ENCODE results near the gene SULF2. TPM values are rescaled to one million over a fixed set of nuclear protein-coding genes. Genes with fewer than 3 reads are reported as not detected.

Gene SULF2
- total RNA-seq, 4 donors from 2014 or later, result 31.5 to 182 (median 94.4) TPM

DNA sequence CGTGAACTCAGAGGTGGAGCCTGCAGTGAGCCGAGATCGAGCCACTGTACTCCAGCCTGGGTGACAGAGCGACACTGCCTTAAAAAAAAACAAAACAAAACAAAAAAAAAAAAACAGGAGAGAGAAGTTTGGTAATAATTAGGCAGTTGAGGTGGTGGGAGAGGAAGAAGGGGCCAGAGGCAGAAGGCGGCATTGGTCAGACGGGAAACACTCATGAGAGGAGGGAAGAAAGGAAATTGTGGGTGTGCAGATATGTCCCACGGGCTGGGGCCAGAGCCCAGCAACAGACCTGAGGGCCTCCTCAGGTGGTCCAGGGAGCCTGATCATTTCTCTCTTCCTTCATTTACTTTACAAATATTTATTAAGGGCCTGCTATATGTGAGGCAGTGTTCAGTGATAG, 20.0 kb downstream of the SULF2 start:
- Histone ChIP-seq H3K4me1 (peaks cover 0 to 44% (median 9%) of the 10 kb centered on the region in 3 donors), H3K9me3 (no peaks in the 10 kb centered on the region), H3K4me3 (no peak overlapping the region), H3K36me3 (peaks cover 0 to 60% (median 0%) of the 10 kb centered on the region in 3 donors), H3K27me3 (no peaks in the 10 kb centered on the region), H3K27ac (no peak overlapping the region)
- no peak for DNase-seq
- TF ChIP-seq, protein P1, sequence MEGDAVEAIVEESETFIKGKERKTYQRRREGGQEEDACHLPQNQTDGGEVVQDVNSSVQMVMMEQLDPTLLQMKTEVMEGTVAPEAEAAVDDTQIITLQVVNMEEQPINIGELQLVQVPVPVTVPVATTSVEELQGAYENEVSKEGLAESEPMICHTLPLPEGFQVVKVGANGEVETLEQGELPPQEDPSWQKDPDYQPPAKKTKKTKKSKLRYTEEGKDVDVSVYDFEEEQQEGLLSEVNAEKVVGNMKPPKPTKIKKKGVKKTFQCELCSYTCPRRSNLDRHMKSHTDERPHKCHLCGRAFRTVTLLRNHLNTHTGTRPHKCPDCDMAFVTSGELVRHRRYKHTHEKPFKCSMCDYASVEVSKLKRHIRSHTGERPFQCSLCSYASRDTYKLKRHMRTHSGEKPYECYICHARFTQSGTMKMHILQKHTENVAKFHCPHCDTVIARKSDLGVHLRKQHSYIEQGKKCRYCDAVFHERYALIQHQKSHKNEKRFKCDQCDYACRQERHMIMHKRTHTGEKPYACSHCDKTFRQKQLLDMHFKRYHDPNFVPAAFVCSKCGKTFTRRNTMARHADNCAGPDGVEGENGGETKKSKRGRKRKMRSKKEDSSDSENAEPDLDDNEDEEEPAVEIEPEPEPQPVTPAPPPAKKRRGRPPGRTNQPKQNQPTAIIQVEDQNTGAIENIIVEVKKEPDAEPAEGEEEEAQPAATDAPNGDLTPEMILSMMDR (IDR thresholded peaks at IDR 0.05), result no peak
- TF ChIP-seq POLR2A (IDR thresholded peaks at IDR 0.05), result no peak
- WGBS, 2 donors, result 66 to 67% methylated on average over 4 to 7 of the region's 7 CpGs
- intact Hi-C loops (cut with DNase I), result no loop called here

DNA sequence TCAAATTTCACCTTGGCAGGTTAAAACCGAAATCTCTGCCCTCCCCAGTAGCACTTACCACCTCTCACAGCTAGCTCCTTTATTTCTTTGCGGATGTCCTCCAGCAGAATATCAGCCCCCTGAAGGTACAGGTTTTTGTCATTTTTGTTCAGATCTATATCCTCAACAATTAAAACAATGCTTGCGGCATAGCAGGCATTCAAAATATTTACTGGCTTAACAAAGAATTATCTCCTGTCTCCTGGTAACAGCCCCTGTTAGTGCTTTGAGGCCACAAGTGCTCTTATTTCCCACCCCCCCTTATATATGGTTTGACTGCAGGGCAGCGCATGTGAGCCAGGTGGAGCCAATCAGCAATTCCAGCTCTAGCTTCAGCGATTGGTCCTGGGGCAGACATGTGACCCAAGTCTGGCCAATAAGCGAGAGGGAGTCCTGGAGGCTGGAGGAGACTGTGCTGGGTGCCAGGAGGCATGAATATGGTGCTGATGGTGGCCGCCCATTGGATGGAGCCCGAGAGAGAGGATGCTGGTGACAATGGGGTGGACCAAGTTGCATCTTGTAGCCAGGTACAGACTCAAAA, 21.0 kb downstream of the SULF2 start:
- intact Hi-C loops (cut with DNase I), result no loop called here
- Histone ChIP-seq H3K36me3 (peaks cover 0 to 61% (median 0%) of the 10 kb centered on the region in 3 donors), H3K27ac (no peak overlapping the region), H3K4me3 (no peak overlapping the region), H3K9me3 (no peaks in the 10 kb centered on the region), H3K27me3 (no peaks in the 10 kb centered on the region), H3K4me1 (peaks cover 0 to 39% (median 9%) of the 10 kb centered on the region in 3 donors)
- DNase-seq, result no peak
- TF ChIP-seq POLR2A (IDR thresholded peaks at IDR 0.05), result no peak
- TF ChIP-seq, protein P1 (IDR thresholded peaks at IDR 0.05), result no peak
- WGBS, 2 donors, result 82 to 85% methylated on average over 7 to 8 of the region's 8 CpGs

GRCh38 chr20:47762699-47763268, 22.5 kb downstream of the SULF2 start:
- DNase-seq, result no peak
- TF ChIP-seq, protein P1 (IDR thresholded peaks at IDR 0.05), result no peak
- no peak for TF ChIP-seq POLR2A (IDR thresholded peaks at IDR 0.05)
- intact Hi-C loops (cut with DNase I), result no loop called here

GRCh38 chr20:47761482-47762047, 23.7 kb downstream of the SULF2 start:
- no peak overlapping the region for H3K27ac ChIP-seq
- intact Hi-C loops (cut with DNase I), result no loop called here
- peaks cover 0 to 87% (median 0%) of the 10 kb centered on the region in 3 donors for H3K36me3 ChIP-seq
- no peaks in the 10 kb centered on the region for H3K9me3 ChIP-seq
- peaks cover 0 to 25% (median 5%) of the 10 kb centered on the region in 3 donors for H3K4me1 ChIP-seq
- 60 to 68% methylated on average over 11 of the region's 11 CpGs for WGBS, 2 donors
- no peaks in the 10 kb centered on the region for H3K27me3 ChIP-seq
- no peak for DNase-seq
- H3K4me3 ChIP-seq, result no peak overlapping the region
- TF ChIP-seq, protein P1 (IDR thresholded peaks at IDR 0.05), result no peak
- TF ChIP-seq POLR2A (IDR thresholded peaks at IDR 0.05), result no peak

More at GRCh38 chr20:47762699-47763268, 22.5 kb downstream of the SULF2 start:
- Histone ChIP-seq H3K4me1 (peaks cover 0 to 33% (median 5%) of the 10 kb centered on the region in 3 donors), H3K36me3 (peaks cover 0 to 75% (median 0%) of the 10 kb centered on the region in 3 donors), H3K27ac (no peak overlapping the region), H3K9me3 (no peaks in the 10 kb centered on the region), H3K4me3 (no peak overlapping the region), H3K27me3 (no peaks in the 10 kb centered on the region)
- WGBS, 2 donors, result 39 to 47% methylated on average over 11 to 12 of the region's 13 CpGs
